ENCODE results near the gene TNS3. TPM values are rescaled to one million over a fixed set of nuclear protein-coding genes. Genes with fewer than 3 reads are reported as not detected.

Gene TNS3
- total and polyA plus RNA-seq, 2 donors (not counting 3 experiments of a cell fraction or from before 2014, with no cell fraction given): 10.4 to 45.1 TPM

DNA sequence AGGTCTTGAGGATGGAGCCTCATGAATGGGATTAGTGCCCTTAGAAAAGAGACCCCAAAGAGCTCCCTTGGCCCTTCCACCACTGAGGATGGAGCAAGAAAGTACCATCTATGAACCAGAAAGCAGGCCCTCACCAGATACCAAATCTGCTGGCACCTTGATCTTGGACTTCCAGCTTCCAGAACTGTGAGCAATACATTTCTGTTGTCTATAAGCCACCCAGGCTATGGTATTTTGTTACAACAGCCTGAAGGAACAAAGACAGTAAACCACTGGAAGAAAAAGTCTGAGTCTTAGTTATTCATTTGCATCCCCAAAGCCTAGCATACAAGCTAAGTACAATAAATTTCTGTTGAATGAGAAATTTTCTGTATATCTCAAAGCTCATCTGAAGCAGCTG is 37.9 kb upstream of the TNS3 start:
- no peaks in the 10 kb centered on the region for H3K79me2 ChIP-seq (ENCODE audit: control insufficient read depth, insufficient read depth, low read length)
- no peak overlapping the region for H3K4me2 ChIP-seq (ENCODE audit: insufficient read depth, low read length)
- no peaks in the 10 kb centered on the region for H3K4me1 ChIP-seq (ENCODE audit: control insufficient read depth, extremely low read depth, insufficient read depth, low read length)
- no peak overlapping the region for H3K4me3 ChIP-seq (replicated peaks in 1 of 3; ENCODE audit: insufficient read depth in 1 of 3, low read depth in 1 of 3, low read length in 3 of 3)
- dilution Hi-C loops (cut with MboI; ENCODE audit: extremely low pct_ligation_motif_present, low sequenced_read_pairs): no loop called here
- no peaks in the 10 kb centered on the region for H3K36me3 ChIP-seq (ENCODE audit: control insufficient read depth in 2 of 2, extremely low read depth in 1 of 2, insufficient read depth in 2 of 2, low read length in 2 of 2)
- FAIRE-seq: no peak
- H3K27ac ChIP-seq (ENCODE audit: insufficient read depth, low read depth, low read length): no peak overlapping the region
- no peak overlapping the region for H3K9ac ChIP-seq (replicated peaks; ENCODE audit: extremely low read depth, insufficient read depth, low read length)
- H3K9me3 ChIP-seq (replicated peaks; ENCODE audit: control insufficient read depth, insufficient read depth, low read length): no peaks in the 10 kb centered on the region
- H4K20me1 ChIP-seq (replicated peaks; ENCODE audit: control insufficient read depth, extremely low read depth, insufficient read depth, low read length): no peaks in the 10 kb centered on the region
- POLR2A ChIA-PET: no interaction called here
- intact Hi-C loops (cut with micrococcal nuclease): no loop called here
- no peak overlapping the region for H2AFZ ChIP-seq (ENCODE audit: low read depth, low read length)
- TF ChIP-seq JUN (IDR thresholded peaks at IDR 0.05; ENCODE audit: borderline replicate concordance, insufficient read depth, insufficient read length, low read depth) (no peak), POLR2AphosphoS5 (IDR thresholded peaks at IDR 0.05; ENCODE audit: insufficient read depth, low read depth, low read length) (no peak), POLR2A (IDR thresholded peaks at IDR 0.05; ENCODE audit: low read depth, low read length) (no peak), FOS (IDR thresholded peaks at IDR 0.05; ENCODE audit: borderline replicate concordance, insufficient read depth, low read length) (no peak), MYC (IDR thresholded peaks at IDR 0.05; ENCODE audit: low read depth, low read length) (no peak), GATA2 (IDR thresholded peaks at IDR 0.05; ENCODE audit: insufficient read depth, insufficient read length, low read depth, low read length) (no peak), EZH2 (IDR thresholded peaks at IDR 0.05; ENCODE audit: borderline replicate concordance, low read depth, low read length, severe bottlenecking) (no peak)
- TF ChIP-seq, protein P1, sequence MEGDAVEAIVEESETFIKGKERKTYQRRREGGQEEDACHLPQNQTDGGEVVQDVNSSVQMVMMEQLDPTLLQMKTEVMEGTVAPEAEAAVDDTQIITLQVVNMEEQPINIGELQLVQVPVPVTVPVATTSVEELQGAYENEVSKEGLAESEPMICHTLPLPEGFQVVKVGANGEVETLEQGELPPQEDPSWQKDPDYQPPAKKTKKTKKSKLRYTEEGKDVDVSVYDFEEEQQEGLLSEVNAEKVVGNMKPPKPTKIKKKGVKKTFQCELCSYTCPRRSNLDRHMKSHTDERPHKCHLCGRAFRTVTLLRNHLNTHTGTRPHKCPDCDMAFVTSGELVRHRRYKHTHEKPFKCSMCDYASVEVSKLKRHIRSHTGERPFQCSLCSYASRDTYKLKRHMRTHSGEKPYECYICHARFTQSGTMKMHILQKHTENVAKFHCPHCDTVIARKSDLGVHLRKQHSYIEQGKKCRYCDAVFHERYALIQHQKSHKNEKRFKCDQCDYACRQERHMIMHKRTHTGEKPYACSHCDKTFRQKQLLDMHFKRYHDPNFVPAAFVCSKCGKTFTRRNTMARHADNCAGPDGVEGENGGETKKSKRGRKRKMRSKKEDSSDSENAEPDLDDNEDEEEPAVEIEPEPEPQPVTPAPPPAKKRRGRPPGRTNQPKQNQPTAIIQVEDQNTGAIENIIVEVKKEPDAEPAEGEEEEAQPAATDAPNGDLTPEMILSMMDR (IDR thresholded peaks at IDR 0.05; ENCODE audit: extremely low read depth in 1 of 2, insufficient read depth in 1 of 2, low read depth in 1 of 2, low read length in 2 of 2): no peak
- TF ChIP-seq, protein P2, sequence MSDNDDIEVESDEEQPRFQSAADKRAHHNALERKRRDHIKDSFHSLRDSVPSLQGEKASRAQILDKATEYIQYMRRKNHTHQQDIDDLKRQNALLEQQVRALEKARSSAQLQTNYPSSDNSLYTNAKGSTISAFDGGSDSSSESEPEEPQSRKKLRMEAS (IDR thresholded peaks at IDR 0.05; ENCODE audit: insufficient read depth, insufficient read length): no peak
- CTCF ChIA-PET: interaction anchor here (0.9 kb wide), 1 partner anchor 184 kb away, joined by 3 read pairs; no protein-coding TSS in a partner anchor
- H3K27me3 ChIP-seq (ENCODE audit: control insufficient read depth in 2 of 2, insufficient read depth in 2 of 2, low read length in 2 of 2): no peaks in the 10 kb centered on the region
- no TSS peak for BruUV-seq (replicated peaks)
- no peak for DNase-seq (ENCODE audit: low read depth, low spot score)
- no peaks in the 10 kb centered on the region for H3K9me1 ChIP-seq (replicated peaks; ENCODE audit: control insufficient read depth, extremely low read depth, insufficient read depth, low read length)

Measured in endothelial cell of umbilical vein (primary cell).